Uterus (tissue), 4 donors: Measurements from ENCODE around the gene ADPRHL1. TPM values are rescaled to one million over a fixed set of nuclear protein-coding genes. Genes with fewer than 3 reads are reported as not detected.

Source experiments
- DNase-seq, 2 donors: peaks; one replicate each; pipeline ENCODE4 v3.0.0-alpha.2; 2019 to 2020
- H3K27ac ChIP-seq, 2 donors: fragments of 200-600 bp; sonication (generic); 1 replicate in 1 of 2; 2 replicates in 1 of 2; pipeline ENCODE4 v1.5.1; 2016 to 2018
- H3K27me3 ChIP-seq, 2 donors: fragments of 200-600 bp; sonication (generic); one replicate each; pipeline ENCODE4 v1.5.1; 2018 to 2019; ENCODE audit warnings: control low read depth in 1 of 2
- H3K36me3 ChIP-seq, 2 donors: fragments of 200-600 bp; sonication (generic); one replicate each; pipeline ENCODE4 v1.5.1; 2019; ENCODE audit warnings: control low read depth in 1 of 2
- H3K4me1 ChIP-seq, 2 donors: fragments of 200-600 bp; sonication (generic); one replicate each; pipeline ENCODE4 v1.5.1; 2018 to 2019; ENCODE audit warnings: control low read depth in 1 of 2
- H3K4me3 ChIP-seq, 2 donors: fragments of 200-600 bp; sonication (generic); 1 replicate in 1 of 2; 2 replicates in 1 of 2; pipeline ENCODE4 v1.5.1; 2018 to 2019; ENCODE audit warnings: mild to moderate bottlenecking in 1 of 2
- H3K9me3 ChIP-seq, 2 donors: fragments of 200-600 bp; sonication (generic); one replicate each; pipeline ENCODE4 v1.5.1; 2019; ENCODE audit warnings: control low read depth in 1 of 2
- CTCF ChIP-seq, 4 experiments: fragments of 200-600 bp in 2 of 4; fragments of 450-650 bp in 2 of 4; sonication (generic) in 2 of 4; IDR thresholded peaks; one replicate each; pipeline ENCODE4 v1.5.1; 2016 to 2019; ENCODE audit warnings: antibody characterized with exemption in 4 of 4, mild to moderate bottlenecking in 2 of 4, moderate library complexity in 1 of 4
- POLR2A ChIP-seq, 2 donors: fragments of 450-650 bp; IDR thresholded peaks; one replicate each; pipeline ENCODE4 v1.6.1; 2016; ENCODE audit warnings: antibody characterized with exemption in 2 of 2, mild to moderate bottlenecking in 1 of 2, moderate library complexity in 1 of 2
- intact Hi-C: fragments of 100-400 bp; cut with DNase I; formaldehyde crosslinking; loops from one replicate; pipeline ENCODE4 v1.15.1; 2023; ENCODE audit warnings: low total_unique reads
- total RNA-seq, 4 donors: library from RNA; depleted of rRNA in 3 of 4; stranded (reverse); fragments of >200 nt in 3 of 4; gene quantifications; one replicate each; pipeline versions ENCODE4 v1.1.0 to v1.2.4, GENCODE V29; 2014 to 2023
- donor health status: DM: yes; HTN: yes; CAD: no.

Gene ADPRHL1
- total RNA-seq, 4 donors from 2014 or later, result 1.6 to 3.3 TPM; not detected in 2

DNA sequence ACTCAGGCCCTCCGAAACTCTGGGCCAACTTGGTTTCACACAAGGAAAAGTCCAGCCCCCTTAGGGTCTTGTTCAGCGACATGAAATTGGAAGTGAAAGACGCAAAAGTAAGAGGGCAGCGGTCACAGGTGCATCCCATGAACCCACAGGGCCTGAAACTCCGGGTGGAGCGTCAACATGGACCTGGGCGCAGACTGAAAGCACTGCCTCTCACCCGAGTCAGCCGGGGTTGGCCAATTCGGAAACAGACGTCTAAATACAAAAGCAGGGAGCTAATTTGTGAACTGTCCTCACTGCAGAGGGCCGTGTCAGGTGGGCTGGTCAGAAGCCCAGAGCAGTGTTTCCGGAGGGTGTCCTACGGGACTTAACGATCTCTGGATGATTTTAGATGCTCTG, 26.7 kb downstream of the ADPRHL1 start:
- intact Hi-C loops, result no loop called here
- H3K36me3 ChIP-seq, result no peaks in the 10 kb centered on the region
- H3K27ac ChIP-seq, result no peak overlapping the region
- TF ChIP-seq POLR2A (IDR thresholded peaks at IDR 0.05) (no peak), CTCF (IDR thresholded peaks at IDR 0.05) (no peak)
- no peaks in the 10 kb centered on the region for H3K9me3 ChIP-seq
- no peak overlapping the region for H3K4me3 ChIP-seq
- H3K27me3 ChIP-seq, result no peaks in the 10 kb centered on the region
- DNase-seq, result no peak
- no peaks in the 10 kb centered on the region for H3K4me1 ChIP-seq

DNA sequence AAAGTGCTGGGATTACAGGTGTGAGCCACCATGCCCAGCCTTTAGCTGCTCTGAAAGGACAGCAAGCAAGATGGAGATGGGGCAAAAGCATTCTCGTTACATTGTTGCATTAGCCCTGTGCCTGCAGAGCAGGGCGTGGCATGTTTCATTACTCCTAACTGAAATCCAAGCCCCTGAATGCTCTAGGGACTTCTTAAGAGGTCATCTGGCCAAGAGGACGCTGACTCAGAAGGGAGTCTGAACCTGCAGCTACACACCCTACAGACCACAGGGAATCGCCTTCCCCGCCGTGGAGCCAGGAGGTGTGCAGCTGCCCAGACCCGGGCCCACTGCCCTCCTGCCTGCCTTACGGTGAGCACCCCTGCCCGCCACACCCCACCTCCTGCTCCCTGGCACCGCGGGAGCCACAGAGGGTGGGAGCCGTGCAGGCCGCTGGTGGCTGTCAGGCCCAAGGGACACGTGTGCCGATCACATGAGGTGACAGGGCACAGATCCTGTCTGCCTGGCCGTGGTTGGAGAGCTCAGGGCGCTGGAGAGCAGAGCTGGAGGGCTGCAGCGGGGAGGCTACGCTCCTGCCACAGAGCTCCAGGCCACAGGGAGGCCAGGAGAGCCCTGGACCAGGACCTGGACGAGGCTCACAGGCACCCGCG, 27.2 kb downstream of the ADPRHL1 start:
- Histone ChIP-seq H3K36me3 (no peaks in the 10 kb centered on the region), H3K4me1 (no peaks in the 10 kb centered on the region), H3K27ac (no peak overlapping the region), H3K27me3 (no peaks in the 10 kb centered on the region), H3K4me3 (no peak overlapping the region), H3K9me3 (no peaks in the 10 kb centered on the region)
- DNase-seq, result no peak
- TF ChIP-seq POLR2A (IDR thresholded peaks at IDR 0.05) (no peak), CTCF (IDR thresholded peaks at IDR 0.05) (no peak)
- intact Hi-C loops, result no loop called here

DNA sequence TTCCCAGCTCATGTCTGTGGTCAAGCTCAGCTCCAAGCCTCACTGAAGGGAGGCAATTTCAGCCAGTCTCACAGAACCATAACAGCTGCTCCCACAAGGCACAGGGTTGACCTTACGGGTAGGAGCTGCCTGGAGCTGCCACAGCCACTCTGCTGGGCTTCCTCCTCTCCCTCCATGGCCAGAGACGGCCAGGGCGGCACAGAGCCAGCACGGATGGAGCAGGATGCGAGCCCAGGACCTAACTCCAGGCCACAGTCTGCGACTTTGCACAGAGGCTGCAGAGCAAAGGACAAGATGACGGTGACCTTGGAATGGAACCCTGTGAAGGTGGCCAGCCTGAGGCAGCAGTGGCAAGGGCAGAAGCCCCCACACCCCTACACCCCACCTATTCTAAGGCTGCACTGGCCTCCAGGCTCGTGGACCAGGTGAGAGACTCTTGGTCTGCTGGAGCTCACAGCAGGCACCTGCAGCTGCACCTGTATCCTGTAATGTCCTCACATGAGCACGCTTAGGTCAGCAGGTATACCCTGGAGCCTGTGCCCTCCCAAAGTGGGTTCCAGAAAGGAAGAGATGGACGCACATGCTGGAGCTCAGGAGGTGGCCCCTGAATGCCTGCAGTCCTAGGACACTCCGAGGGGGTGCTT, 29.6 kb downstream of the ADPRHL1 start:
- intact Hi-C loops, result no loop called here
- no peaks in the 10 kb centered on the region for H3K4me1 ChIP-seq
- no peaks in the 10 kb centered on the region for H3K27me3 ChIP-seq
- TF ChIP-seq POLR2A (IDR thresholded peaks at IDR 0.05) (no peak), CTCF (IDR thresholded peaks at IDR 0.05) (no peak)
- DNase-seq, result no peak
- H3K36me3 ChIP-seq, result no peaks in the 10 kb centered on the region
- no peaks in the 10 kb centered on the region for H3K9me3 ChIP-seq
- no peak overlapping the region for H3K27ac ChIP-seq
- H3K4me3 ChIP-seq, result no peak overlapping the region

DNA sequence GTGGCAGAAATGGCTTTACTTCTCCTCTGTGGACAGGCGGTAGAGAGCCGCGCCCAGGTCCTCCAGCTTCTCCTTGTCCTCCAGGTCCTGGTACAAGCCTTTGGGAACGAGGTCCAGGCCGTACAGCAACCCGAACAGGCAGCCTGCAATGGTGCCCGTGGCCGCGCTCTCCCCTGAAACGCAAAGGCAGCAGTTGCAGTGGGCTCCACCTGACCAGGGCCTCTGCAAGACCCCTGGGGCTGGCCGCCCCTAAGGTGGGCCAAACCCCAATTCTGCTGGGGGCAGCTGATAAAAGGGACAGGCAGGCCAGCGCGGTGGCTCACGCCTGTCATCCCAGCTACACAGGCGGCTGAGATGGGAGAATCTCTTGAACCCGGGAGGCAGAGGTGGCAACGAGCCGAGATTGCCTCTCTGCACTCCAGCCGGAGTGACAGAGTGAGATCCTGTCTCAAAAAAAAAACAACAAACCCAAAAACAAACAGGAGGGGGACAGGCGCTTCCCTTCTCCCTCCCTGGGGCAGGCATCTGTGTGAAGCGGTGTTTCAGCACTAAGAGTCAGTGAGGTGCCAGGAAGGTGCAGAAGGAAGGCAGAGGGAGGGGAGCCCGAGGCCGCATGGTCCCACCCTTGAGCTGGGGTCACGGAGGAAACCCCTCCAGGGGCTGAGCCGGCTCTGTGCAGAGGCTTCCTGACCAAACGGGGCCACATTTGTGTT, 30.3 kb downstream of the ADPRHL1 start:
- no peaks in the 10 kb centered on the region for H3K9me3 ChIP-seq
- H3K27me3 ChIP-seq, result no peaks in the 10 kb centered on the region
- H3K36me3 ChIP-seq, result no peaks in the 10 kb centered on the region
- H3K4me3 ChIP-seq, result no peak overlapping the region
- intact Hi-C loops, result no loop called here
- no peak overlapping the region for H3K27ac ChIP-seq
- TF ChIP-seq CTCF (IDR thresholded peaks at IDR 0.05) (no peak), POLR2A (IDR thresholded peaks at IDR 0.05) (no peak)
- DNase-seq, result no peak
- no peaks in the 10 kb centered on the region for H3K4me1 ChIP-seq

GRCh38 chr13:113421673-113422270, 31.5 kb downstream of the ADPRHL1 start:
- H3K4me1 ChIP-seq, result no peaks in the 10 kb centered on the region
- TF ChIP-seq POLR2A (IDR thresholded peaks at IDR 0.05), result no peak
- H3K27ac ChIP-seq, result peak overlapping the region; percentile 19 to 28
- H3K36me3 ChIP-seq, result no peaks in the 10 kb centered on the region
- DNase-seq, result peak in 1 of 2 donors; percentile 47
- no peaks in the 10 kb centered on the region for H3K27me3 ChIP-seq
- H3K9me3 ChIP-seq, result no peaks in the 10 kb centered on the region
- H3K4me3 ChIP-seq, result no peak overlapping the region
- intact Hi-C loops, result no loop called here
